HL-60 (cell line): ENCODE measurements around the gene DUS4L.

Source experiments
- DNase-seq, 2 experiments: peaks; one replicate each; pipeline ENCODE4 v3.0.0-alpha.2; 2010 to 2020; ENCODE audit warnings: low read depth in 1 of 2, low spot score in 1 of 2
- H3K27ac ChIP-seq: fragments of 250-450 bp; sonication (Bioruptor Pico); replicated peaks from 2 replicates; pipeline ENCODE4 v1.5.1; 2020; ENCODE audit warnings: mild to moderate bottlenecking, moderate library complexity
- H3K27me3 ChIP-seq: fragments of 250-450 bp; sonication (Bioruptor Pico); 2 replicates; pipeline ENCODE4 v1.5.1; 2021; ENCODE audit warnings: mild to moderate bottlenecking, moderate library complexity; ENCODE audit not compliant: insufficient read depth, poor library complexity, severe bottlenecking
- H3K4me3 ChIP-seq: replicated peaks from 2 replicates; pipeline ENCODE4 v1.5.1; 2011; ENCODE audit warnings: mild to moderate bottlenecking, control low read depth, low read length; ENCODE audit not compliant: insufficient read depth
- CTCF ChIP-seq: IDR thresholded peaks from one replicate; pipeline ENCODE4 v1.5.1; 2011; ENCODE audit warnings: low read length, control low read depth, inconsistent platforms; ENCODE audit not compliant: insufficient read depth
- GABPA ChIP-seq: IDR thresholded peaks from 2 replicates; pipeline ENCODE4 v1.6.1; 2012; ENCODE audit warnings: low read depth
- POLR2AphosphoS5 ChIP-seq: IDR thresholded peaks from 2 replicates; pipeline ENCODE4 v1.6.1; 2012; ENCODE audit warnings: low read depth
- REST ChIP-seq: IDR thresholded peaks from 2 replicates; pipeline ENCODE4 v1.6.1; 2012; ENCODE audit warnings: low read depth; ENCODE audit not compliant: insufficient replicate concordance
- SPI1 ChIP-seq: IDR thresholded peaks from 2 replicates; pipeline ENCODE4 v1.6.1; 2012; ENCODE audit warnings: low read depth, mild to moderate bottlenecking, borderline replicate concordance

Gene DUS4L

GRCh38 chr7:107551936-107552335 lies 11.8 kb upstream of the DUS4L start:
- Histone ChIP-seq H3K27me3 (no peaks in the 10 kb centered on the region), H3K27ac (no peak overlapping the region), H3K4me3 (no peak overlapping the region)
- TF ChIP-seq GABPA: no peak
- no peak for TF ChIP-seq REST
- no peak for TF ChIP-seq CTCF
- no peak for TF ChIP-seq SPI1
- TF ChIP-seq POLR2AphosphoS5: no peak
- no peak for DNase-seq

- Histone ChIP-seq H3K27me3 (no peaks in the 10 kb centered on the region), H3K27ac (no peak overlapping the region), H3K4me3 (no peak overlapping the region)
- DNase-seq: no peak
- no peak for TF ChIP-seq CTCF
- no peak for TF ChIP-seq REST
- TF ChIP-seq POLR2AphosphoS5: no peak
- no peak for TF ChIP-seq GABPA
- TF ChIP-seq SPI1: no peak
Measured at GRCh38 chr7:107555893-107556292, 7.9 kb upstream of the DUS4L start.

GRCh38 chr7:107559864-107560263 lies 3.9 kb upstream of the DUS4L start:
- TF ChIP-seq SPI1 (no peak), GABPA (no peak)
- Histone ChIP-seq H3K27ac (no peak overlapping the region), H3K27me3 (no peaks in the 10 kb centered on the region), H3K4me3 (no peak overlapping the region)
- DNase-seq: no peak

GRCh38 chr7:107560898-107561516 lies 2.8 kb upstream of the DUS4L start:
- peak in 1 of 2 experiments; percentile 16 for DNase-seq
- Histone ChIP-seq H3K4me3 (peak overlapping the region; percentile 9; the same call in 1 of the 2 replicates), H3K27ac (peak overlapping the region; percentile 25), H3K27me3 (no peaks in the 10 kb centered on the region)
- TF ChIP-seq CTCF (no peak), SPI1 (no peak), REST (no peak), POLR2AphosphoS5 (no peak), GABPA (no peak)
